Muscle of back (tissue), 11 donors: ENCODE measurements around the gene GRK3. TPM values are rescaled to one million over a fixed set of nuclear protein-coding genes. Genes with fewer than 3 reads are reported as not detected.

Experiments used
- DNase-seq, 3 donors: peaks; one replicate each; pipeline versions ENCODE4 v3.0.0 to v3.0.0-alpha.2; 2013
- polyA plus RNA-seq, 10 donors: library from polyadenylated mRNA; unstranded; fragments of 120-200 nt; gene quantifications; one replicate each; pipeline ENCODE4 v1.2.1, GENCODE V29; 2013; ENCODE audit not compliant: insufficient read length in 10 of 10

Gene GRK3
- polyA plus RNA-seq, 10 donors = 6.2 to 14.3 (median 8.1) TPM

GRCh38 chr22:25729016-25729995 is 164.8 kb downstream of the GRK3 start:
- DNase-seq = no peak

GRCh38 chr22:25735650-25736049 is 171.2 kb downstream of the GRK3 start:
- no peak for DNase-seq

- DNase-seq = no peak
These were observed 172.0 kb downstream of the GRK3 start for GRCh38 chr22:25736378-25737011.

DNA sequence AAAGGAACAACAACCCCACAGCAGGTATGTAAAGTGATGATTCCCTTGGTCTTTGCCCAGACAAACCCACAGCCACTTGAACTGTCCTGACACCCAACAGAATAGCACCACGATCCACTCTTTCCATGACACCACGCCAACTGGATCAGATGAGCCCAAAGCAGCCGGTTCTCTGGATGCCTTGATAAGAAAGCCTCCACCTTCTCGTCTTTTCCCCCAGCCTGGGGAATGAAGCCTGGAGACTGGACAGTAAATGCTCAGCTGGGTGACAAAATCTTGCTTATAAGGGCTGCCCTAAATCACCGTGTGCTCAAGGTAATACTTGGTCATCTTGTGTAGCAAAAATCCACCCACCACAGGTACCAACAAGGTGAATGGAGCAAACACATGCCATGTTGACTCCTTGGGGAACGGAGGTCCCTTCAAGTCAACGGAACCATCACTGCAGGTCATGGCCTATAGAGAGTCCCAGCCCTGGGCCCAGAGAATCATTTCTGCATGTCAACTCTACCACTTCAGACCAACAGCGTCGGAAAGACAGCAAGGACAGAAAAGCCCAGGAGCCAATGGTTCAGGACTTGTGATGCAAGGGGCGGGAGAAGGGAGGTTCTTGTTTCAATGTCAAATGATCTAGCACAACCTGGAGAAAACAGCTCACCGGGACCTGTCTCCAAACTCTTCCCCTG is 175.3 kb downstream of the GRK3 start:
- no peak for DNase-seq

- DNase-seq = peak; percentile 63 to 70 (median 67)
These were observed 177.5 kb downstream of the GRK3 start, which contains the start of gene MYO18B for GRCh38 chr22:25741692-25742626. TSS of gene MYO18B (plus strand) at chr22:25742188. CDS start at chr22:25761093, 18,905 bp downstream.

- DNase-seq = no peak
These were observed 178.6 kb downstream of the GRK3 start for GRCh38 chr22:25742918-25743708.

GRCh38 chr22:25744694-25745093 is 180.2 kb downstream of the GRK3 start:
- DNase-seq = no peak

DNA sequence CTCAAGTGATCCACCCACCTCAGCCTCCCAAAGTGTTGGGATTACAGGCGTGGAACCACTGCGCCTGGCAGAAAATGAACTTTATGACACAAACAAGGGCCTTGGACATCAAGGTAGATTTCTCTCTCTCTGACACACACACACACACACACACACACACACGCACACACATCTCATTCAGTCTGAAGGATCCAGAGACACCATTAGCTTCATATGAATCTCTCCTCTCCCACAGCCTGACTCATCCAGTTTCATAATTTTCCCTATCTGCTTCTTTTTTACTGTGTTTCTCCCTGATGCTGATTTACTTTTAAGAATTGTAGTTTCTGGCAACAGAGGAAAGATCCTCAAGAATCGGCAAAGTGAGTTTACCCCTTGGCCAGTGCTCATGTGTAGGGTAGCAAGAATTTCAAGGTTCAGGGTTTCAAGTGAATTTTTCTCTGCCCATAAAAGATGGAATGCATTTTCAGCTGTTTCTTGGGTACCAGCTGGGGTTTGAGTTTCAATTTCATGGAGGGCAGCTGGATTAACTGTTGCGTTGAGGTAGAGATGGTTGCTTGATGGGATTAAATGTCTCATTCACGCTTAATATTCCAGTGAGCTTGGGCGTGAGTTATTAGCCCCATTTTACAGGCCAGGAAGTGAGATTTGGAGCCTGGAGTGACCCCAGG is 181.0 kb downstream of the GRK3 start:
- DNase-seq = peak in 1 of 3 donors; percentile 53

- no peak for DNase-seq
These were observed 181.5 kb downstream of the GRK3 start for GRCh38 chr22:25746012-25746373.

DNA sequence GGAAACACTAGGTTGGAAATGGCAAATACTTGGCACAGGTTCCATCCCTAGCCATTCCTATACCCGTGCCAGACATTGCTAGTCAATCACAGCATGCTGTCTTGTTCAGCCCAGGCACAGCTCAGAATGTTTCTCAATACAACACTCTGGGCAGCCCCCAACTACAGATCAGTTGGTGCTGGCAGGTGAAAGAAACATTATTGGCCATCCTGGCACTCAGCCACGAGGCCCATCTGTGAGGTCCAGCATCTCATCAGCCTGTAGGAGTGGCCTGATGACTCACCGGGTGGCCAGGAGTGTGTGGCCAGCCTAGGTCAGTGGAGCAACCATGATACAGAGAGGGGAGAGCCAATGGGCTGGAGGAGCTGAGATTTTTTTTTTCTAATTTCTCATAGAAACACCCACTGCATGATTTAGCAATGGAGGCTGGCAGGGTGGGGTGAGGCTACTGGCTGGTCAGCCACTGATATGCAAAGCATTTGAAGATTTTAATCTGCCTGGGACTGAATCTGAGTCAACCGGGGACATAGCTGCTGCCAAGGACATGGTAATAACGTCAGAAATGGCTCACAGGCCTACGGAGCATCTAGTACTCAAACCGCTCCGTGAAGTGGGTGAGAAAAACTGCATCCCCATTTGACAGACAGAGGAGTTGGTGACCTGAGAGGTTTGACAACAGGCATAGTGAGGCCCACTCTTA is 182.9 kb downstream of the GRK3 start:
- peak; percentile 39 to 50 (median 45) for DNase-seq

DNA sequence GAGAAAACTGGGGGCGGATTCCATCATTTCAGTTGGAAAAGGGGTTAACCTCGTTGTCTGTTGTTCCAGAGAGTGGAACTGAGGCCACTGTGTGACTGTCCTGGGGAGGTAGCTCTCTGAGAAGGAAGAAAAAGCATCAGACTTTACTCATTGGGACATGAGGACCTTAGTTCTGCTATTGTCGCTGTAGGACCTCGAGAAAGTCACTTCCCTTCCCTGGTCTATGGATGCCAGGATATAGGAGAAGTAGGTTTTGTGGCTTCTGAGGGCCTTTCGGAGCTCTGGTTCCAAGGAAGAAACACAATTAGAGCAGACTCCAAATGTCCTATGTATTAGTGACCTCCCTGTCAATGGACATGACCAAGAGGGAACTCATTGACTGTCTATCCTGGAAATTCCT is 183.7 kb downstream of the GRK3 start:
- no peak for DNase-seq

DNA sequence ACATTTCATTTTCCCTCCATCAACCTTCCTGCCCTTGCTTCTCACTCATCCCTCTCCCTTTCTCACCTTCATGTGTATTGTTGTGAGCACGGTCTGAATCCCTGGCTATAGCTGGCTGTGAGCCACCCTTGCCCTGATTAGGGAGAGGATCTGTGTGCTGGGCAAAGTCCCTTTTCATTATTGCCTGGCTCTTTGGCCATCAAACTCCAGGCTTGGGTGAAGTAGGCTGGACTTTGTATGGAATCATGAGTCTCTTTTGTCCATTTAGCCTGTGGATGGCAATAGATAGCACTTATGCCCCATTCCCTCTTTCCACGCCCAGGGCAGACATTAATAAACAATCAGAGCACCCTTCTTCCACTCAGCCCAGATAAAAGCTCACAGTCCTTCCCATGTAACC is 184.2 kb downstream of the GRK3 start:
- no peak for DNase-seq

- no peak for DNase-seq
These were observed 185.1 kb downstream of the GRK3 start for GRCh38 chr22:25749420-25750169.

GRCh38 chr22:25750569-25751173 is 186.2 kb downstream of the GRK3 start:
- no peak for DNase-seq

GRCh38 chr22:25751174-25751581 is 186.7 kb downstream of the GRK3 start:
- no peak for DNase-seq

DNA sequence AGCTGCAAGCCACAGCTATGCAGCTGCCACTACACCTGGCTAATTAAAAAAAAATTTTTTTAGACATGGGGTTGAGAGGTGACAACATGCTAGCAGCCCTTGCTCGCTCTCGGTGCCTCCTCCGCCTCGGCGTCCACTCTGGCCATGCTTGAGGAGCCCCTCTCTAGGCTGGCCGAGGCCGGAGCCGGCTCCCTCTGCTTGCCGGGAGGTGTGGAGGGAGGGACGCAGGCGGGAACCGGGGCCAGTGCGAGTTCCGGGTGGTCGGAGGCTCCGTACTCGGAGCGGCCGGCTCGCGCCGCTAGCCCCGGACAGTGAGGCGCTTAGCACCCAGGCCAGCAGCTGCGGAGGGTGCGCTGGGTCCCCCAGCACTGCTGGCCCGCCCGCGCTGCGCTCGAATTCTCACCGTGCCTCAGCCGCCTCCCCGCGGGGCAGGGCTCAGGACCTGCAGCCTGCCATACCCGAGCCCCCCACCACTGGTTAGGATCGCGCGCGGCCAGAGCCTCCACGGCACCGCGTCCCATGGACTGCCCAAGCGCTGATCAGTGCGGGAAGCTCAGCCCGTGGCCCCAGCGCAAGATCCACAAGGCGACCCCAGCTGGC is 188.2 kb downstream of the GRK3 start:
- DNase-seq = no peak

- DNase-seq = no peak
These were observed 188.8 kb downstream of the GRK3 start for GRCh38 chr22:25753252-25753651.
